H1 (cell line): ENCODE data around the gene WDR45B. TPM values are rescaled to one million over a fixed set of nuclear protein-coding genes. Genes with fewer than 3 reads are reported as not detected.

ENCODE experiments used
- CTCF ChIA-PET: fragments of 300-600 bp; sonication (Branson Sonifier 250); formaldehyde crosslinking; loops from one replicate; lab custom pipeline; 2021; ENCODE audit not compliant: partially characterized antibody; lab: Charles Lee
- POLR2A ChIA-PET: fragments of 300-600 bp; sonication (Branson Sonifier 250); formaldehyde crosslinking; loops from one replicate; lab custom pipeline; 2021; ENCODE audit warnings: inconsistent platforms; ENCODE audit not compliant: partially characterized antibody; lab: Charles Lee
- DNase-seq, 2 experiments: peaks; one replicate each; pipeline versions ENCODE4 v3.0.0 to v3.0.0-alpha.2; 2010 to 2022; ENCODE audit warnings: low spot score in 2 of 2, low read depth in 1 of 2, mixed read lengths in 1 of 2
- FAIRE-seq: peaks from 2 replicates; lab custom pipeline; 2011; peaks lifted over from hg19 to GRCh38; lab: Jason Lieb, UNC
- H2AFZ ChIP-seq: 2 replicates; pipeline ENCODE4 v1.8.1; 2012; ENCODE audit warnings: low read length, inconsistent platforms
- H2AK5ac ChIP-seq: 2 replicates; pipeline ENCODE4 v1.6.1; 2013; ENCODE audit warnings: low read depth, low read length
- H2BK120ac ChIP-seq: replicated peaks from 2 replicates; pipeline ENCODE3; 2013; ENCODE audit warnings: low read depth, low read length, inconsistent platforms
- H2BK12ac ChIP-seq: 2 replicates; pipeline ENCODE4 v1.6.1; 2013; ENCODE audit warnings: low read depth, low read length
- H2BK15ac ChIP-seq: 2 replicates; pipeline ENCODE4 v1.6.1; 2013; ENCODE audit warnings: low read length
- H2BK20ac ChIP-seq: 2 replicates; pipeline ENCODE4 v1.6.1; 2013; ENCODE audit warnings: low read length
- H2BK5ac ChIP-seq: 2 replicates; pipeline ENCODE4 v1.6.1; 2013; ENCODE audit warnings: low read depth, low read length
- H3K14ac ChIP-seq: 2 replicates; pipeline ENCODE4 v1.6.1; 2013; ENCODE audit warnings: inconsistent platforms; ENCODE audit not compliant: insufficient read length
- H3K18ac ChIP-seq: 2 replicates; pipeline ENCODE4 v1.6.1; 2013; ENCODE audit warnings: low read length; ENCODE audit errors: extremely low read depth
- H3K23ac ChIP-seq: 2 replicates; pipeline ENCODE4 v1.6.1; 2013; ENCODE audit warnings: inconsistent platforms; ENCODE audit not compliant: insufficient read length
- H3K23me2 ChIP-seq: 2 replicates; pipeline ENCODE4 v1.6.1; 2013; ENCODE audit warnings: low read depth, low read length
- H3K27ac ChIP-seq: 2 replicates; pipeline ENCODE4 v1.6.1; 2011; ENCODE audit warnings: low read depth, low read length, inconsistent platforms
- H3K27me3 ChIP-seq, 4 experiments: replicated peaks in 1 of 4; 1 replicate in 1 of 4; 2 replicates in 3 of 4; pipeline versions ENCODE4 v1.6.1 to v1.8.1; 2011 to 2013; ENCODE audit warnings: low read length in 3 of 4, mild to moderate bottlenecking in 3 of 4, inconsistent platforms in 2 of 4, mixed read lengths in 2 of 4, moderate library complexity in 1 of 4; ENCODE audit not compliant: control insufficient read depth in 3 of 4, insufficient read depth in 3 of 4; ENCODE audit errors: extremely low read depth in 1 of 4
- H3K36me3 ChIP-seq, 4 experiments: 2 replicates each; pipeline versions ENCODE4 v1.6.1 to v1.8.1; 2011 to 2013; ENCODE audit warnings: mild to moderate bottlenecking in 4 of 4, low read length in 3 of 4, moderate library complexity in 2 of 4, control low read depth in 1 of 4, inconsistent platforms in 1 of 4; ENCODE audit not compliant: insufficient read depth in 4 of 4, control insufficient read depth in 2 of 4
- H3K4ac ChIP-seq: replicated peaks from 2 replicates; pipeline ENCODE3; 2013; ENCODE audit warnings: low read length, low read depth, mixed read lengths, inconsistent platforms; ENCODE audit not compliant: insufficient read length
- H3K4me1 ChIP-seq, 4 experiments: replicated peaks in 1 of 4; 1 replicate in 1 of 4; 2 replicates in 3 of 4; pipeline versions ENCODE4 v1.6.1 to v1.8.1; 2011 to 2013; ENCODE audit warnings: low read length in 3 of 4, inconsistent platforms in 2 of 4, mixed read lengths in 1 of 4; ENCODE audit not compliant: insufficient read depth in 4 of 4, control insufficient read depth in 3 of 4
- H3K4me2 ChIP-seq, 2 experiments: 2 replicates each; pipeline versions ENCODE4 v1.6.1 to v1.8.1; 2011 to 2013; ENCODE audit warnings: low read depth in 2 of 2, low read length in 2 of 2, control low read depth in 1 of 2, inconsistent platforms in 1 of 2, mild to moderate bottlenecking in 1 of 2; ENCODE audit not compliant: insufficient read depth in 1 of 2
- H3K4me3 ChIP-seq, 4 experiments: fragments of 200-600, 300-600 bp in 1 of 4; sonication (generic), shearing (Covaris generic), sonication (Bioruptor Twin) in 1 of 4; 2 replicates each; pipeline versions ENCODE4 v1.5.1 to v1.8.1; 2011 to 2016; ENCODE audit warnings: low read length in 4 of 4, low read depth in 3 of 4, control low read depth in 2 of 4, inconsistent platforms in 2 of 4, mild to moderate bottlenecking in 2 of 4, mixed read lengths in 1 of 4, moderate library complexity in 1 of 4; ENCODE audit not compliant: insufficient read depth in 2 of 4; ENCODE audit errors: extremely low read depth in 1 of 4
- H3K56ac ChIP-seq: replicated peaks from 2 replicates; pipeline ENCODE3; 2013; ENCODE audit warnings: low read depth, mild to moderate bottlenecking, mixed read lengths, low read length, inconsistent platforms; ENCODE audit not compliant: insufficient read length
- H3K79me1 ChIP-seq: 2 replicates; pipeline ENCODE4 v1.6.1; 2013; ENCODE audit warnings: low read depth, low read length, control low read depth
- H3K79me2 ChIP-seq, 2 experiments: 2 replicates each; pipeline versions ENCODE4 v1.6.1 to v1.8.1; 2012 to 2013; ENCODE audit warnings: low read length in 2 of 2, mild to moderate bottlenecking in 2 of 2, inconsistent platforms in 1 of 2; ENCODE audit not compliant: insufficient read depth in 2 of 2, control insufficient read depth in 1 of 2
- H3K9ac ChIP-seq, 4 experiments: replicated peaks in 1 of 4; 1 replicate in 1 of 4; 2 replicates in 3 of 4; pipeline versions ENCODE4 v1.6.1 to v1.8.1; 2011 to 2013; ENCODE audit warnings: low read depth in 3 of 4, low read length in 3 of 4, control low read depth in 2 of 4, mild to moderate bottlenecking in 2 of 4, moderate library complexity in 2 of 4, inconsistent platforms in 1 of 4; ENCODE audit errors: extremely low read depth in 1 of 4
- H3K9me3 ChIP-seq, 2 experiments: 2 replicates each; pipeline versions ENCODE4 v1.6.1 to v1.8.1; 2012 to 2013; ENCODE audit warnings: mild to moderate bottlenecking in 2 of 2, moderate library complexity in 2 of 2, control low read depth in 1 of 2, inconsistent platforms in 1 of 2, low read depth in 1 of 2, low read length in 1 of 2, mixed read lengths in 1 of 2; ENCODE audit not compliant: insufficient read depth in 2 of 2
- H4K20me1 ChIP-seq, 2 experiments: replicated peaks in 1 of 2; 2 replicates each; pipeline versions ENCODE3 to v1.8.1; 2011 to 2013; ENCODE audit warnings: inconsistent platforms in 2 of 2, low read length in 2 of 2, mild to moderate bottlenecking in 1 of 2; ENCODE audit not compliant: insufficient read depth in 2 of 2, control insufficient read depth in 1 of 2
- H4K5ac ChIP-seq: 2 replicates; pipeline ENCODE4 v1.6.1; 2013; ENCODE audit warnings: low read length, low read depth, mixed read lengths, inconsistent platforms; ENCODE audit not compliant: insufficient read length
- H4K8ac ChIP-seq: 2 replicates; pipeline ENCODE4 v1.8.0; 2013; ENCODE audit warnings: mild to moderate bottlenecking, moderate library complexity, low read length, inconsistent platforms; ENCODE audit not compliant: insufficient read depth; ENCODE audit errors: extremely low read depth
- H4K91ac ChIP-seq: replicated peaks from 2 replicates; pipeline ENCODE3; 2013; ENCODE audit warnings: low read length, mixed read lengths, inconsistent platforms; ENCODE audit not compliant: insufficient read length
- BCL11A ChIP-seq, 2 experiments: IDR thresholded peaks; one replicate each; pipeline ENCODE4 v1.6.1; 2011; ENCODE audit warnings: low read depth in 2 of 2, low read length in 2 of 2, mild to moderate bottlenecking in 2 of 2
- CBX5 ChIP-seq: fragments of 300-800, 300-1000 bp; sonication (generic); IDR thresholded peaks from 2 replicates; pipeline ENCODE4 v1.7.1; 2016; ENCODE audit warnings: antibody characterized with exemption, low read length, low read depth
- CEBPB ChIP-seq: IDR thresholded peaks from 2 replicates; pipeline ENCODE4 v1.6.1; 2012; ENCODE audit warnings: low read depth, low read length
- CTBP2 ChIP-seq: IDR thresholded peaks from 2 replicates; pipeline ENCODE4 v1.7.0; 2011; ENCODE audit warnings: borderline replicate concordance, mild to moderate bottlenecking, moderate library complexity, mixed read lengths, low read length; ENCODE audit not compliant: insufficient read depth, insufficient read length
- GABPA ChIP-seq: IDR thresholded peaks from 2 replicates; pipeline ENCODE4 v1.6.1; 2011; ENCODE audit warnings: mild to moderate bottlenecking, low read length, moderate library complexity, borderline replicate concordance; ENCODE audit not compliant: insufficient read depth
- POLR2A ChIP-seq, 2 experiments: IDR thresholded peaks; 1 replicate in 1 of 2; 2 replicates in 1 of 2; pipeline ENCODE4 v1.6.1; 2011; ENCODE audit warnings: low read depth in 2 of 2, low read length in 2 of 2, mild to moderate bottlenecking in 2 of 2; ENCODE audit errors: control extremely low read depth in 1 of 2
- POLR2AphosphoS5 ChIP-seq: IDR thresholded peaks from 2 replicates; pipeline ENCODE4 v1.6.1; 2011; ENCODE audit warnings: low read depth, low read length
- RAD21 ChIP-seq, 2 experiments: IDR thresholded peaks in 1 of 2; conservative IDR thresholded peaks in 1 of 2; 2 replicates each; pipeline ENCODE4 v1.6.1; 2011; ENCODE audit warnings: low read depth in 2 of 2, low read length in 2 of 2, improper control_type of control experiment in 1 of 2, inconsistent platforms in 1 of 2, mild to moderate bottlenecking in 1 of 2, moderate library complexity in 1 of 2
- RNF2 ChIP-seq: fragments of 200-900, 300-1000 bp; sonication (generic); IDR thresholded peaks from 2 replicates; pipeline ENCODE4 v1.7.1; 2016; ENCODE audit warnings: borderline replicate concordance, low read depth, mild to moderate bottlenecking, antibody characterized with exemption, low read length; ENCODE audit not compliant: poor library complexity, severe bottlenecking; ENCODE audit errors: missing control alignments
- RXRA ChIP-seq: IDR thresholded peaks from 2 replicates; pipeline ENCODE4 v1.6.1; 2011; ENCODE audit warnings: low read depth, mild to moderate bottlenecking, low read length, moderate library complexity; ENCODE audit not compliant: insufficient read depth
- SAP30 ChIP-seq: fragments of 300-600 bp; sonication (generic); IDR thresholded peaks from 2 replicates; pipeline ENCODE4 v1.7.1; 2012; ENCODE audit warnings: low read length, moderate library complexity, mild to moderate bottlenecking, inconsistent platforms; ENCODE audit not compliant: insufficient read depth, insufficient replicate concordance
- SIN3A ChIP-seq, 2 experiments: IDR thresholded peaks in 1 of 2; conservative IDR thresholded peaks in 1 of 2; 2 replicates each; pipeline ENCODE4 v1.6.1; 2011 to 2012; ENCODE audit warnings: low read length in 2 of 2, improper control_type of control experiment in 1 of 2, low read depth in 1 of 2, mild to moderate bottlenecking in 1 of 2
- YY1 ChIP-seq: IDR thresholded peaks from 2 replicates; pipeline ENCODE4 v1.6.1; 2011; ENCODE audit warnings: low read depth, mild to moderate bottlenecking, low read length
- WGBS, 2 experiments: shearing (Covaris generic) in 1 of 2; methylation state at CpG; one replicate each; pipeline versions ENCODE4 v1.1.6 to v1.1.7; 2013 to 2015; ENCODE audit warnings: low lambda C conversion rate in 2 of 2, mixed read lengths in 2 of 2, inconsistent platforms in 1 of 2, low coverage in 1 of 2, missing lambda C conversion rate in 1 of 2; ENCODE audit not compliant: insufficient replicate concordance in 2 of 2, insufficient coverage in 1 of 2, insufficient read length in 1 of 2; ENCODE audit errors: extremely low coverage in 1 of 2, missing lambda C conversion rate in 1 of 2; 5-methylcytosine and 5-hydroxymethylcytosine counted together
- polyA plus RNA-seq, 7 experiments: library from polyadenylated mRNA; depleted of rRNA in 3 of 7; stranded (reverse) in 5 of 7; unstranded in 2 of 7; fragments of >200 nt in 5 of 7; fragments of 200-250 nt in 2 of 7; gene quantifications; 1 replicate in 5 of 7; 2 replicates in 1 of 7; 4 replicates in 1 of 7; pipeline versions ENCODE4 v1.2.1 to v1.2.3, GENCODE V29; 2011 to 2013; ENCODE audit warnings: missing spikeins in 2 of 7, mixed read lengths in 2 of 7
- total RNA-seq: library from RNA; stranded (reverse); fragmentation: NEBNext Ultra II Directional; extraction: Animal tissue kit (Norgen Biotek cat#: 25700); gene quantifications from 2 replicates; pipeline ENCODE4 v1.2.1, GENCODE V29; 2021

WDR45B gene
- total and polyA plus RNA-seq, 2 of the 8 experiments (the other 6 are each of a cell fraction or from before 2014, with no cell fraction given): 82.0 to 100 TPM

- H2BK12ac ChIP-seq: no peak overlapping the region
- H3K23me2 ChIP-seq: no peaks in the 10 kb centered on the region
- H3K9ac ChIP-seq: no peak overlapping the region
- H3K27ac ChIP-seq: no peak overlapping the region
- 96% methylated on average over 12 of the region's 12 CpGs; no CpG with 5 or more reads in 1 of the 2 experiments for WGBS, 2 experiments
- no peak for FAIRE-seq
- H4K91ac ChIP-seq: no peak overlapping the region
- no peak overlapping the region for H3K4ac ChIP-seq
- H3K36me3 ChIP-seq: no peaks in the 10 kb centered on the region
- H2BK20ac ChIP-seq: no peak overlapping the region
- H3K23ac ChIP-seq: no peak overlapping the region
- H3K4me3 ChIP-seq: no peak overlapping the region
- H3K14ac ChIP-seq: no peak overlapping the region
- H3K4me2 ChIP-seq: no peak overlapping the region
- H3K79me2 ChIP-seq: no peaks in the 10 kb centered on the region
- H3K18ac ChIP-seq: no peak overlapping the region
- no peaks in the 10 kb centered on the region for H3K79me1 ChIP-seq
- H4K8ac ChIP-seq: peak overlapping the region; percentile 57; the same call in 1 of the 2 replicates
- ChIA-PET POLR2A (interaction anchor here (0.6 to 1.5 kb wide), 3 partner anchors 12 to 64 kb away, joined by 3 to 5 read pairs (median 4); no protein-coding TSS in a partner anchor), CTCF (interaction anchor here (0.9 to 1.5 kb wide), 2 partner anchors 17 to 26 kb away, joined by 3 read pairs; no protein-coding TSS in a partner anchor)
- no peak overlapping the region for H2BK15ac ChIP-seq
- no peak overlapping the region for H2BK5ac ChIP-seq
- H3K9me3 ChIP-seq: peaks cover 2% of the 10 kb centered on the region in 2 experiments; a peak in 2 of 4 replicates
- no peak overlapping the region for H2AK5ac ChIP-seq
- no peak overlapping the region for H2AFZ ChIP-seq
- peaks cover 0 to 1% of the 10 kb centered on the region in 2 experiments for H4K20me1 ChIP-seq
- no peak for DNase-seq
- no peak overlapping the region for H3K56ac ChIP-seq
- H3K27me3 ChIP-seq: no peaks in the 10 kb centered on the region; a peak in 1 of 7 replicates
- no peak overlapping the region for H2BK120ac ChIP-seq
- H3K4me1 ChIP-seq: no peaks in the 10 kb centered on the region; a peak in 1 of 7 replicates
- H4K5ac ChIP-seq: no peak overlapping the region
- no peak for TF ChIP-seq BCL11A (IDR thresholded peaks at IDR 0.05; ENCODE audit: low read depth in 2 of 2, low read length in 2 of 2)
- TF ChIP-seq YY1: no peak
- TF ChIP-seq CEBPB: no peak
- TF ChIP-seq RXRA: no peak
- TF ChIP-seq CTBP2: no peak
- TF ChIP-seq RAD21 (IDR thresholded peaks at IDR 0.05 in 1 of 2, conservative IDR thresholded peaks at IDR 0.05 in 1 of 2; ENCODE audit: low read depth in 2 of 2, low read length in 2 of 2): no peak
- TF ChIP-seq SAP30: no peak
- TF ChIP-seq RNF2: no peak
- no peak for TF ChIP-seq POLR2A (IDR thresholded peaks at IDR 0.05; ENCODE audit: control extremely low read depth in 1 of 2, low read depth in 2 of 2, low read length in 2 of 2)
- no peak for TF ChIP-seq SIN3A (conservative IDR thresholded peaks at IDR 0.05 in 1 of 2, IDR thresholded peaks at IDR 0.05 in 1 of 2; ENCODE audit: low read depth in 1 of 2, low read length in 2 of 2)
- no peak for TF ChIP-seq POLR2AphosphoS5
- no peak for TF ChIP-seq CBX5
- no peak for TF ChIP-seq GABPA
Measured at GRCh38 chr17:82685291-82685690, 37.0 kb upstream of the WDR45B start.
